HG03097 (cell line): Measurements from ENCODE around the gene TMEM51.

Experiments
- ATAC-seq: cut with Tn5 transposase; IDR thresholded peaks from one replicate; pipeline ENCODE4 v1.9.1; 2021; ENCODE audit not compliant: unreplicated experiment, low FRiP score

Gene TMEM51

GRCh38 chr1:15153184-15153841 lies at the start of gene TMEM51:
Gene TMEM51, plus strand, starts transcription at chr1:15153747. Its CDS starts 61,341 bp downstream, at chr1:15215088.
- ATAC-seq, result no peak

- no peak for ATAC-seq
These were observed 49.6 kb upstream of the TMEM51 start for GRCh38 chr1:15103906-15104305.

GRCh38 chr1:15104768-15105167 lies 48.8 kb upstream of the TMEM51 start:
- no peak for ATAC-seq

GRCh38 chr1:15106608-15107007 lies 46.9 kb upstream of the TMEM51 start:
- ATAC-seq, result no peak

GRCh38 chr1:15107058-15107687 lies 46.4 kb upstream of the TMEM51 start:
- no peak for ATAC-seq

GRCh38 chr1:15107911-15108310 lies 45.6 kb upstream of the TMEM51 start:
- ATAC-seq, result no peak

GRCh38 chr1:15110128-15110866 lies 43.2 kb upstream of the TMEM51 start:
- ATAC-seq, result no peak

GRCh38 chr1:15110867-15111230 lies 42.7 kb upstream of the TMEM51 start:
- no peak for ATAC-seq

- ATAC-seq, result no peak
These were observed 40.4 kb upstream of the TMEM51 start for GRCh38 chr1:15113146-15113545.

- no peak for ATAC-seq
These were observed 38.7 kb upstream of the TMEM51 start for GRCh38 chr1:15114884-15115283.

- ATAC-seq, result no peak
These were observed 37.8 kb upstream of the TMEM51 start for GRCh38 chr1:15115542-15116330.

- ATAC-seq, result no peak
These were observed 36.6 kb upstream of the TMEM51 start for GRCh38 chr1:15116966-15117365.

GRCh38 chr1:15117671-15118325 lies 35.7 kb upstream of the TMEM51 start:
- no peak for ATAC-seq

- no peak for ATAC-seq
These were observed 35.0 kb upstream of the TMEM51 start for GRCh38 chr1:15118579-15118978.

- ATAC-seq, result no peak
These were observed 33.1 kb upstream of the TMEM51 start for GRCh38 chr1:15120251-15120945.

- ATAC-seq, result no peak
These were observed 31.2 kb upstream of the TMEM51 start for GRCh38 chr1:15122331-15122730.

GRCh38 chr1:15123270-15123669 lies 30.3 kb upstream of the TMEM51 start:
- no peak for ATAC-seq

- ATAC-seq, result no peak
These were observed 29.6 kb upstream of the TMEM51 start for GRCh38 chr1:15123925-15124324.

- ATAC-seq, result no peak
These were observed 29.0 kb upstream of the TMEM51 start for GRCh38 chr1:15124362-15125100.
